ENCODE data around the gene DROSHA.

Gene DROSHA

GRCh38 chr5:31516802-31517201 is 15.1 kb downstream of the DROSHA start:
- DNase-seq = peak in 1 of 4 experiments; percentile 6

GRCh38 chr5:31511305-31511704 is 20.6 kb downstream of the DROSHA start:
- no peak for DNase-seq

DNA sequence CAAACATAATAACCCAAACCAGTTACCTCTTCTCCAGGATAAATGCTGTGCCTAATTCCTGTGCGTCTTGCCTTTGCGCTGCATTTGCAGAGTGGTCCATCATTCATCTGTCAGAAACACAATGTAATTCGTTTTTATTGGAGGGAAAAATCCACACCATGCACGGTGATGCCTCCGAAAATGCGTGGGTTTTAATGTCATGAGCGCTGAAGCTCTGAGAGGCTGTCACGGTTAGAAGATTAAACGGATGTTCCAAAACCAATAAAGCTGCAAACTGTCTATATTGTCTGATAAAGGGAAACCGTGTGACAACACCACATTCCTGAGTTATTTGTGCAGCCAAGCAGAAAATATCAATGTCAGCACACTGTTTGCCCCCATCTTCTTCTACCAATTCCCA is 27.4 kb downstream of the DROSHA start:
- DNase-seq = no peak

GRCh38 chr5:31502506-31502905 is 29.4 kb downstream of the DROSHA start:
- no peak for DNase-seq

- DNase-seq = no peak
These were observed 31.6 kb downstream of the DROSHA start for GRCh38 chr5:31500256-31500655.

DNA sequence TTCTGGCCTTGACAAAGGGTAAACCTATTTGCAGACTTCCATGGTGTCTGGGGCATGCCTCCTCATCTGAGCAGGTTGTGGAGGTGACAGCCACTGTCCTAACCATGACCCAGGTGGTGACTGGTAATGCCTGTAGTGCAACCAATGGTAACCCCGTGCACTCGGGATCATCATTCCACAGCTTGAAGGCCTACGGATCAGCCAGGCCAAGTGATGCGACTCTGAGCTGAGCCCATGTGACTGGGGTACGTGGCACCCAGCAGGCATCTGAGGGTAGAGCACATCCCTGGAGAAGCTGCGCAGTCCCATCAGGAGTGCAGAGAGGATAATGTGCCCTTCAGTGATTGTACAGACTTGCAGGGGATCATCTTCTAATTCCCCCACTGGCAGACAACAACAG is 35.0 kb downstream of the DROSHA start:
- no peak for DNase-seq

DNA sequence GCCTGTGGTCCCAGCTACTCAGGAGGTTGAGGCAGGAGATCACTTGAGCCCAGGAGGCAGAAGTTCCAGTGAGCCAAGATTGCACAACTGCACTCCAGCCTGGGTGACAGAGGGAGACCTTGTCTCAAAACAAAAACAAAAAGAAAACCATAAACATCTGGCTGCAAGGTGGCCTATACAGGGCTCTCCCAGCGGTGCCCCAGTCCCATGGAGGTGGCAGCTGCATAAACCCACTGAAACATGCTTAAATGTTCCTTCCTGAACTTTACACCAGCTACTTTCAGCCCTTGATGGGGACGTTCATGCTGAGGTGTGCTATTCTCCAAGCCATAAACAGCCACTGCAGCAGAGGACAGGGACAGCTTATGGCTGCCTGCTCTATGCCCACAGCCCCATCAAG is 35.6 kb downstream of the DROSHA start:
- DNase-seq = no peak

DNA sequence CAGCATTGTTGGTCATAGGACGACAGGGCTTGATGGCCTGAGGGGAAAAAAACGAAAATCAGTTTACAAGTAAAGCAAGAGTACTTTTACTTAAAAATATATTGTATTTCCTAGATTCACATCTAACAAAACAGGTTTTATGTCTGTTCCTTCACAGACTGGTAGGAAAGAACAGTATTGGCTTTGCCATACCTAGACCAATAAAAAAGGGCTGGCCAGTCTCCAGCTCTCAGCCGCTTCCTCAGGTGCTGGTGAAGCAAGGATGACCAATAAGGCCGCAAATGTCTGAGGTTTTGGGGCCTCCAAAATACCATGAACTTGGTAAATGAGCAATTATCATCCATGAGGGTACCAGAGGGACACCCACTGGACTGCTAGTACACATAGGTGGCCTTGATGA is 36.6 kb downstream of the DROSHA start:
- DNase-seq = no peak

DNA sequence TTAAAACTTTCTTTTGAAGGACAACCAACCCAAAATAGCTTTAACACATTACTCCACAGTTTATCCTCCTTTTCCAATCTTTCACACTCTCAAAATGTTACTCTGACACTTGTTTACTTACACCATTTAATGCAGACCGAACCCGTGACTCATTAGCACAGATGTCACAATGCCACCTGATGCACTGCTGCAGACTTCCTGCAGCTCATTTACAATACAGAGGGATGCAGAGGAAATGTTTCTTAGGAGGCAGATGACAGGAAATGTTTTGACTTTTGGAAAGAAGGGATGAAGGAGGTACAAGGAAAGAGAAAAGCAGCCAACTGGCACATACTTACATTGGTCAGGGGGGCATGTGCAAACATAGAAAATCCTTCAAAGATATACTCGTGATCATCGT is 39.0 kb downstream of the DROSHA start:
- DNase-seq = no peak

- DNase-seq = no peak
These were observed 44.4 kb downstream of the DROSHA start for GRCh38 chr5:31487506-31487905.

DNA sequence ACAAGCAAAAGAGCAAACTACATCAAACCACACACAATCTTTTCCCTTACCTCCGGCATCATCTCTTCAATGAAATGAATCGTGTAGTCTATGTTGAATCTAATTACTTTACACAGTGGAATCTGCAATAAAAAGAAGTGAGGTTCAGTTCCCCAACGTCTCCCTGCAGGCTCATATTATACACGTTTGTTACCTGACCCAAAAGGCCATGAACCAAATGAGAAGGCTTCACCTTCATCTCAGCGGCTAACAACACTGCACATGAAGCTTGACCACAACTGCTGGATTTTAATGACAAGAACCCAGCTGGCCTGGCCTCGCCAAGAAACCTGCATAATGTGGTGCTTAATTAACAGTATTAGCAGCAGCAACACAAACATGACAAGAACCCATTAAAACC is 45.5 kb downstream of the DROSHA start:
- no peak for DNase-seq

DNA sequence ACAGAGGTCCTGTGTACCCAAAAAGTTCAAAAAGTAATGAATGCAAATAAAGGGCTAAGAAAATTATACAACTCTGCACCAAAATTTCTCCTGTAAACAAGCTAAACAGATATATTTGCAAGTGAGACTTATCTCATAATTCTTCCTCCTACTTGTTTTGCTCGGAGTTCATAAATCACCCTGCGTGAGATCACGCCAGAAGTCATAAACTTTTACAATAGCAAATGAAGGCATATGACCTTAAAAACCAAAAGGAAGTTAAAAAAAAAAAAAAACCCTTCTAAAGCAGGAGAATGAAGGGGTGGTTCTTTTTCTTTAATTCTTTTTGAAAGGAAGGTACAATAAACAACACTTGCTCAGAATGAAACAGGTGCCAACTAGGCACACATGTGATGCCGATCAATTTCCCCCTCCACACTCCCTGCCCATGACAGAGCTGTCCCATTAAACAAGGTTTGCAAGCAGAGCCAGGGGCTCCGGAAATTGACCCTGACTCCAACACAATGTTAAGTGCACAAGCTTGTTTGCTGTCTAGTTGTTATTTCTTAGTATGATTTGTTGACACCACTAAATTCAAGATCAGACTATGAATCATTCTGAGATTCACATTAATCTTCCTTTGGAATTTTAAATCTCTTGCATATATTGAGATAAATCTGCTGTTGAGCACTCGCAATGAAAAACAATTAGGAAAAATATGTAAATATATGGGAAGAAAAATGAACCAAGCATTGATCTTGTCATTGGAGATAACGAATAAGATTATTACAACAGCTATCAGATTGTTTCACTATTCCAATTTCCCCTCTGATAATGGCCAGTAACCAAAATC is 46.3 kb downstream of the DROSHA start:
- DNase-seq = no peak

DNA sequence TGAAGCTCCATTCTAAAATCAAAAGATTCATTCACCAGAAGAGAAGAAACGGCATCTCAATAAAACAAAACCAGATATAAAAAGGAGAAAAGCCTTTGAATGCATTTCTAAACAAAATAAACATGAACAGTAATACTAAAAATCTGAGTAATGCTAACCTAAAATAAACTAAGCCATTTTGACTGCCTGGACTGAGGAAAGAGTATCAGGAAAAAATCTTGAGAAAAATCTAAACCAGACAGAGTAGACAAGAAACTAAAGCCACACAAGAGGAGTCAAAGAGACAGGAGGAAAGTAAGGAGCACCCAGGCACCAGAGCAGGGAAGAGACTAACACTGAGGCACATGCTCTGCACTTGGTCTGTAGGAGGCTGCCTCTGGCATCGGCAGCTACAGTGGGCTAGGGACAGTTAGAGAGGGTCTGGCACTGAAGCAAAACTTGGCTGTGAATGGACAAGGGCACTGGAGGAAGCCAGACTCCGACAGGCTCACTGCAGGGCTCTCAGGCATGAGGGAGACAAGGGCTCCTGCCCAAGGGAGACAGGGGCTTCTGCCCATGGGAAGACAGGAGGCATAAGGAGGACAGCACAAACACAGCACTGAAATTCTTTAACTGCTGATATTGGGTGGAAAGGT is 50.2 kb downstream of the DROSHA start:
- no peak for DNase-seq

DNA sequence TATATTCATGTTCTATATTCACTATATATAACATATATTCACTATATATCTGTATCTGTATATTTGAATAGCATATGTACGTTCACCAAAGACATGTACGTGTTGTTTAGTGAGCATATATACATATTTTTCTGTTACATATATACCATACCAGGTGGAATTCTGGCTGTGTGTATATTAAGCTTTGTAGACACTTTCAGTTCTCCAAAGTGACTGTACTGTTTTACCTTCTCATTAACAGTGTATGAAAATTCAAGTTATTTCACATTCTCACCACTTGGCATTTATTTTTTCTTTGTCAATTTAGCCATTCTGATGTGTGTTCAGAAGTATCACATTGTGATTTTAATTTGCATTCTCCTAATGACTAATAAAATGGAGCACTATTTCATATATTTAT is 52.2 kb downstream of the DROSHA start:
- DNase-seq = no peak

- DNase-seq = peak in 2 of 4 experiments; percentile 3 to 18
These were observed 53.0 kb downstream of the DROSHA start for GRCh38 chr5:31478901-31479300.

DNA sequence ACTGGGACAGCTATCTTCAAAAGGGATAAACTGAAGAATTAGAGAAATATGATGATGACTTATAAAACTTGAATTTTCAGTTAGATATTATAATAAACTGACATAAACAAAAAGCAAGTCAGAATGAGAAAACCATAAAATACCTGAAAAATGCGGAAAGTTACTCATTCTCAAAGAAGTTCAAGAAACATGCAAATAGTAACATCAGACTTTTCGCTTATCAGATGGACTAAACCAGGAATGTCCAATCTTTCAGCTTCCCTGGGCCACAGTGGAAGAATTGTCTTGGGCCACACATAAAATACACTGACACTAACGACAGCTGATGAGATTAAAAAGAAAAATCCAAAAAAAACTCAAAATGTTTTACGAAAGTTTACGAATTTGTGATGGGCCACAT is 53.9 kb downstream of the DROSHA start:
- DNase-seq = no peak

- DNase-seq = no peak
These were observed 54.4 kb downstream of the DROSHA start for GRCh38 chr5:31477516-31477915.

DNA sequence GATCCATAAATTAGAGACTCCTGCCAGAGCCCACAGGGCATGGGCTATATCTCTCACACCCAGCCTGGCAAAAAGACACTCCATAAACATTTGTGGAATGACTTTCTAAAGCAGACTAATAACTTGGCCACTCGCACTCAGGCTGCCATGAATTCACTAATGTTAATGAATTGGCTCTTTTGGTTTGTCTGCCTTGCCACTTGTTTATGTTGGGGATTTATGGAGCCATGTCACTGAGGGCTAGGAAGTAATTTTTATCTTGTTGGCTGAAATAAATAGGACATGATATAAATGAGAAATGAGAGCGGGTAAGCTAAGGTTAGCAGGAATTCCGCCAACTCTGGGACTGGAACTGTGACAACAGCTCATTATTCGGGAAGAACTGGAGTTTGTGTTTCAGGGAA is 55.2 kb downstream of the DROSHA start:
- DNase-seq = no peak

GRCh38 chr5:31471916-31472315 is 60.0 kb downstream of the DROSHA start:
- no peak for DNase-seq

DNA sequence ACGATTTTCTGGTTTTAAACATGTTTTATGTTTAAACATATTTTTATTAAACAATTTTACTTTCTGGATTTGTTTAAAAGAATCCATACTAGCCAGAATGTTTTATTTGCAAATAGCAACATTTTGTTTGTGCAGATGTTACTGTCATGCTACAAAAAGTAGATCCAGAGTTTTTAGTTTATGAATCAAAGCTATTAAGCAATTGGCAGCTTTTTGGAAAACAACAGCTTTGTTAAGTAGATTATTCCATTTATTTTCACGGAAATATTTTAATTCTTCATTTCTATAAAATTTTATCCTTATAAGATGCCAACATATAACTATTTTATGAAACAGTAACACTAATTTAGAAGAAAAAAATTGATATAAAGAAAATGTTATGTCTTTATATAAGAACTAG is 60.9 kb downstream of the DROSHA start:
- DNase-seq = peak in 1 of 4 experiments; percentile 3

DNA sequence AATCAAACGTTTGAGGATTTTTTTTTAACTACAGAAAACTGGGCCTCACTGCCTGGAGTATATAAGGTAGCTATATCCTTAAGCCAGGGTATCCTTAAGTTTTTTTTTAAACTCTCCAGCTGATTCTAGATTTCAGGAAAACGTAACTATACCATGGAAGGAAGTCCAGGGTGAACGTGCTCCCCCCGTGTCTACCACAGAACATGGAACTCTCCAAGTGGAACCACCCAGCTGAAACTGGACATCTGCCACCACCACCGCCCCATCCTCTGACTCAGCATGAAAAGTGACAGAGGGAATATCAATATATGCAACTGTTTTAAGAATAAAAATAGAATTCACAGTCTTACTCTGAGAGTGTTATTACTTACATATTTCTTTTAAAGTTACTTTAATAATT is 61.3 kb downstream of the DROSHA start:
- DNase-seq = peak; percentile 14 to 55 (median 40)

- no peak for DNase-seq
These were observed 62.0 kb downstream of the DROSHA start for GRCh38 chr5:31469886-31470285.

GRCh38 chr5:31469466-31469865 is 62.4 kb downstream of the DROSHA start:
- no peak for DNase-seq

DNA sequence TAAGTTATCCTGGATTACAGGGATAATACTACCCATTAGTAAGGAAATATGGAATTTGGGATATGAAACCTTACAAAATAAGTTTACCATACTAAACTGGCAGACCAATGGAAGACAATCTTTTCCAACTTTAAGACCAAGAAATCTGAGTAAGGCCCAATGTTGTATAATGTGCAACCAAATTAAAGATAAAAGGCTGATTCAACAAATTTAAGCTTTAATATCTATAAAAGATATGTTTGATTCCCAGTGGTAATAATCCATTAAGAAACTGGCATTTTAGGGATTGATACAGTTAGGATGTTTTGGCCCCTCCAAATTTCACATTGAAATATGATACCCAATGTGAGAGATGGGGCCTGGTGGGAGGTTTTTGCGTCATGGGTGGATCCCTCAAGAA is 66.6 kb downstream of the DROSHA start:
- DNase-seq = no peak

Measured in suppressor macrophage (primary cell).